NCI-H2196 treated with DMSO at 0.1 percent for 48 hours (cell line): ENCODE results near the gene LPIN1.

ENCODE experiments used
- DNase-seq: peaks from one replicate; lab custom pipeline; 2025; ENCODE audit not compliant: unreplicated experiment; lab: John Stamatoyannopoulos, UW

Gene LPIN1

DNA sequence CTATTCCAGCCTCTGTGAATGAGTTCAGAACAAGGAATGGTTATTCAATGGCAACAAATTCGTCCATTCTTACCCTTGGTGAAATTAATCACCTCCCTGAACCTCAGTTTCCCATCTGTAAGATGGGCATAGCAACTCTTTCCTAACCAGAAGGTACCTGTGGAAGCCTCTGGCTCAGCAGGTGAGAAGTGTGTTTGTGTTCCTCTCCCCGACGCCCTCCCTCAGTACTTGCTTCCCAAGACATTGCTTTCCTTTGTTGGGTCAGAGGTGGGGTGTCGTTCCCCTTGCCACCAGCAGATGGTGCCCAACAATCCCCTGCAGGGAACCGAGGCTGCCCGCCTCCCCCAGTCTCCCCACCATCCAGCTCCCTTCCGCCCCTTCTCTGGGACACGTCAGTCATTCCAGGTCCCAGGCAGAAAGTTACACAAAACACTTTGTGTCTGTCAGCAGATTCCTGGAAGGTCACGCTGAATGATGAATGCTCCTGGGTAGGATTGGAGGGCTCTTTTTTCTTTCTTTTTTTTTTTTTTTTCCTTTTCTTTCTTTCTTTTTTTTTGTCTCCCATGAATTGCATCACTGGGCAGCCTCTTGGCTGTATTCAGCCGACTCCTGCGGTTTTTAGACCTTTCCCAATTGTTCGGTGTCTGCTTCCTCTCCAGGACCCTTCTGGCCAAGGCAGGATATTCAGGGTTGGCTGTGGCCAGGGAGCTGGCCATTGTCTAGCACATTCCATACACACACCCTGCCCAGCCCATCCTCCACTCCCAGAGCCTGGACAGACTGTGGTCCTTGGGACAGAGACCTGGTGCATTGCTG, 117.3 kb downstream of the LPIN1 start:
- DNase-seq, result no peak

DNA sequence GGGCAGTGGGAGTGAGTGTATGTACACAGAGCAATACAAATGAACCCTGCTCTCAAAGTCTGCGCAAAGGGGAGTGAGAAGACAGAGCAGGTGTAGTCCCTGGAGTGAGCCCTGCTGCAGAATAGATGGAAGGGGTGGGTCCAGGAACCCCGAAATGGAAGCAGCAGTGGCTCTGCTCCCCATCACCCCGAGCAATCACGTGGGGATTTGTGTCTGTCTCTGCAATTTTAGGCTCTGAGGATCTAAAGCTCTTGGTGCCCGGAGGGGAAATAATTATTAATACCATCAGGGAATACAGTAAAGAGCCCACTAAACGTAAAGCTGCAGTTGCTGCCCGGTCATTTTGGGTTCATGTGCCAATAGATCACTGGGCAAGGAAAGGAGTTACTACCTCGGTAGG, 118.3 kb downstream of the LPIN1 start:
- DNase-seq, result no peak

DNA sequence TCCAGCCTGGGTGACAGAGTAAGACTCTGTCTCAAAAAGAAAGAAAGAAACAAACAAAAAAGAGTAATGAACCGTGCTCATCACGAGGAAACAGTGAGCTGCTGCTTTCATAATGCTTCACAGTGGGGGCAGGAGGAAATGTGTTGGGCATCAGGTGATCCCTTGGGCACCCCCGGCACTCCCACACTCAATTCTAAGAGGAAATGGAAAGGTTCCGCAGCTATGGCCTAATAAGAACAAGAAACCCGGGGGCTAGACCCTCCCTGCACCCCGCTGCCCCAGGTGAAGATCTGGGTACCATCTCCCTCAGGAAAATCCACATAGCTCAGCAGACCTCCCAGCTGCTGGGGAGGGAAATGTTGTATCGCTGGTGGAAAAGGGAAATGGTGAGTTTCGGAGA, 118.9 kb downstream of the LPIN1 start:
- DNase-seq, result no peak

DNA sequence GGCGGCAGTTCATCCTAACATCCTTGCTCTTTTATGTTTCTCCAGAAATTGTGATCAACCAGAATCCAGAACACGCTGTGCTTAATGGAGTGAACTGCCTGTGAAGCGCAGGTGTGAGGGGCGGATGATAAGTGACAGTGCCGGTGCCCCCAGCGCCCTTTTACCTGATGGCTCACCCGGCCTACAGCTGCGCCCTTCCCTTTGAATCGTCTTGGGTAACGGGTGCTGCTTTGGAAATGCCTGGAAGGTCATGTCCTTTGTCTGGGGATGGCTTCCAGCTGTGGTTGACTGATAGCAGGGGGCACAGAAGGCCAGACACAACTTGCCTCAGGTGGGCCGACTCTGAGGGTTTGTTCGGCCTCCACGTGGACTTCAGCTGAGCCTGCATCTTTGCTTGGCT, 119.4 kb downstream of the LPIN1 start:
- no peak for DNase-seq

DNA sequence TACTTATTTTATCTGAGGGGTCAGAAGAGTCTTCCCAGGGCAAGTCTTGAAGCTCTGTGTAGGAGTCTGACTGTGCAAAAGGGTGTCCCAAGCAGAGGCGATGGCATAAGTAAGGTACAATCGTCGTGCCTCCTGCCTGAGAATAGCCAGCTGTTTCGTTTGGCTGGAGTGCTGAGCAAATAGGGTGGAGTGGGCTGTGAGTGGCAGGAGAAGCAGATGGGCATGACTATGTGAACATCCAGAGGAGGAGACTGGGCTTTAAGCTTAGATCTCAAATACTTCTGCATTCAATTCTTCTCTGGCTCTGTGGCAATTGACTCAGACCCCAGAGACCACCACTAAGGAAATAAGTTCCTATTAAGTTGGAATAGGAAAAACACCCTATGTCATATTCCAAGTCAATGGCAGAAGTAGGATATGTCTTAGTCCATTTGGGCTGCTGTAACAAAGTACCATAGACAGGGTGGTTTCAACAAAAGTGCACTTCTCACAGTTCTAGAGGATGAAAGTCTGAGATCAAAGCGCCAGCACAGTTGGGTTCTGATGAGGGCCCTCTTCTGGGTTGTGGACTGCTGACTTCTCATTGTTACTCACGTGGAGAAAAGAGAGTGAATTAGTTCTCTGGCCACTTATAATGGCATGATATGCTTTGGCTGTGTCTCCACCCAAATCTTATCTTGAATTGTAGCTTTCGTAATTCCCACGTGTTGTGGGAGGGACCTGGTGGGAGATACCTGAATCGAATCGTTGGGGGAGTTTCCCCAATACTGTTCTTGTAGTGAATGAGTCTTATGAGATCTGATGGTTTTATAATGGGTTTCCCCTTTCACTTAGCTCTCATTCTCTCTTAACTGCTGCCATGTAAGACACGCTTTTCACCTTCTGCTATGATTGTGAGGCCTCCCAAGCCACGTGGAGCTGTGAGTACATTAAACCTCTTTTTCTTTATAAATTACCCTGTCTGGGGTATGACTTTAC, 120.2 kb downstream of the LPIN1 start:
- DNase-seq, result no peak

DNA sequence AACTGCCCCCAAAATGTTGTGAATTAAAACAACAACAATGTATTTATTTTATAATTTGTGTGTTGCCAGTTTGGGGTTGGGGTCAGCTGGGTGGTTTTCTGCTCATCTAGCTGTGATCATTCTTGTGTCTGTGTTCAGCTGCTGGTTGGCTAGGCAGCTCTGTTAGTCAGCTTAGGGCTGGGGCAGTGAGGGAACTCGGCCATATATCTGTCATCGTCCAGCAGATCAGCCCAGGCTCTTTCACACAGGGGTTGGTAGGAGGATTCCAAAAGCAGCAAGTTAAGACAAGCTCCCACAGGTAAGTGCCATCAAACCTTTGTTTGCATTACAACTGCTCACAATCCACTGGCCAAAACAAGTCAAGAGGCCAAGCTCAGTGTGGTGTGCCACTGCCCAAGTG, 121.5 kb downstream of the LPIN1 start:
- no peak for DNase-seq

DNA sequence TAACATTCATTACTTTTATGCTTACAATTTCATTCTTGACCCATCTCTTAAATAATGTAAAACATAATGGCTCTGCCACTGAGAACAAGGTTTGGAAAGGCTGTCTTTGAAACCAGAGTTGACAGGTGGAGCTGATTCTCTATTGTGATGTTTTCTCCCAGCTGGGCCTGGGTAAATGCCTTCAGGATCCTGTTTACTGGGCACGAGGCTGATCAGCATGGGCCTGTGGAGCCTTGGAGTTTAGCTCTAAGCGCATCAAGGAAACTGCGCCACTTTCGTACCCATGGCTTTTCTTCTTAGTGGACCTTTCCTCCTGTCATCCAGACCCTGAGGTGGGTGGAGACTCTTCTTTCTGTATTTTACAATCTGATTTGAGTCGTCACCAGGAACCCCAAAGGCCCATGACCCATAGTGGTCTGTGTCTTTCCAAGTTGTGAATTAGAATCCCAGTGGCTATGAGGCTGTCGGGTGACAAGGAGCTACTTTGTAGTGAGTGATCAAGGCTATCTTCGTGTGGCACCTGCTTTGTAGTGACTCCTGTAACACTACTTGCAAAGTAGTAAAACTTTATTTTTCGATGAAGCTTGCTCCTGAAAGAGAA, 123.1 kb downstream of the LPIN1 start:
- no peak for DNase-seq

DNA sequence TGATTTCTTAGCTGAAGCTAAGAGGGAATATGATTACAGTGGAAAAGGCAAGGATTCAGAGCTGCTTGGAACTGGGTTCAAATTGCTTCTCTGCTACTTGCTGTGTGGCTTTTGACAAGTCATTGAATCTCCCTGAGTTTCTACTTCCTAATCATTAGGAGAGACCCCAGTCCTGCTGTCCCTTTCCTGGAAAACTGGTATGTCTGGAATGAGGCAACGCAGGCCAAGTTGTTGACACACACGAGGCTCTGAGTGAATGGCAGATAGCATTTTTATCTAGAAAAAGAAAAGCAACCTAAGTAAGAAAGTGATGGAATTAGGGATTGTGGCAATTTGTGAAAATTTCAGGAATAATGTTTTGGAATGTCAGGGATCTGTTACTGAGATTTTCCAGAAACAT, 123.6 kb downstream of the LPIN1 start:
- no peak for DNase-seq

DNA sequence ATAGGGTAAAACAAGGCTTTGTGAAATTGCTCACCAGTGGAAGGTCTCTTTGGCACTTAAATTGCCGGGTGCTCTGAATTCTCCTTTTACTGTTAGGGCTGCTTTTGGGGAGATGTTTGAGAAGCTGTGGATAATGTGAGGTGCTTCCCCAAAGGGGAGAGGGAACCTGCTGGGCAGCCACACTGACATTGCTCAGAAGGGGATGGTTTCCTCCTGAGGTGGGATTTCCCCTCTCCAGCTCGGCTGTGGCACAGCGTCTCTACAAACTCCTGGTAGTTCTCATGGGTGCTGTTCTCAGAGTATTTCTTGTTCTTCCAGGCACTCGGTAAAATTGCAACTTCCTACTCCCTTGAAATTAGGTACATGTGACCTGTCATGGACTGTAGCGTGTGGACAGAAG, 124.2 kb downstream of the LPIN1 start:
- DNase-seq, result no peak

DNA sequence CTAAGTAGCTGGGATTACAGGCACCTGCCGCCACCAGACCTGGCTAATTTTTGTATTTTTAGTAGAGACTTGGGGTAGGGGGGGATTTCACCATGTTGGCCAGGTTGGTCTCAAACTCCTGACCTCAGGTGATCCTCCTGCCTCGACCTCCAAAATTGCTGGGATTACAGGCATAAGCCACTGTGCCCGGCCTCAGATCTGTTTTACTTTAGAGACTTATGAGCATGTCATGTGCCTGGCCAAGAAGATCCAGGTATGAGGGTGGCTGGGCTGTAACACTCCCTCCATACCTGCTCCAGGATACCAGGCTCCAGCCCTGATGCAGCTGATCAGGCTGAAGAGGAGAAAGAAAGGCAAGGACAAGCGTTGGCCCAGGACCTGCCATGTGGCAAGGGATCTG, 125.0 kb downstream of the LPIN1 start:
- DNase-seq, result no peak

DNA sequence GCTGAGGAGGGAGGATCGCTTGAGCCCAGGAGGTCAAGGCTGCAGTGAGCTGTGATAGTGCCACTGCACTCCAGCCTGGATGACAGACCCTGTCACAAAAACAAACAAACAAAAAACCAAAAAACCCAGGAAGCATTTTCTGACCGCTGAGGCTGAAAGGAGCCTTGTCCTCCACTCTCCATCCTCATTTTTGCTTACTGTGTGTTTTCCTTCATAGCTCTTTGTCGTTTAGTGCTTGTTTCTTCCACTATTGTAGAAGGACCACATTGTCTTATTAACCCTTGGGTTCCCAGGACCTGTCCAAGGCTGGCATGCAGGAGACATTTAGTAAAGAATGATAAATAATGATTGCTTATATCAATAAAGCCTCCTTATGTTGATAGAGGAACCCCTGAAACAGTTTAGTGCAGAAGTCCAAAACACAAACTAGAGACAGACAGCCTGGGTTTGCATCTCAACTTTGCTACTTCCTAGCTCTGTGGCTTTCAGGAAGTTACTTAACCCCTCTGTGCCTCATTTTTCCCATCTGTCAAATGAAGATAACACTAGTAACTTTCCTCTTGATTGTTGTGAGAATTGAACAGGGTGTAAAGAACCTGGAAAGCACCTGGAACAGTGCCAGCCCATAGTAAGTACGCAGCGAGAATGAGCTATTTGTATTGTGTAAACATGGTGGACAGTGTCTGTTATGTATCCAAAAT, 126.0 kb downstream of the LPIN1 start:
- DNase-seq, result no peak

DNA sequence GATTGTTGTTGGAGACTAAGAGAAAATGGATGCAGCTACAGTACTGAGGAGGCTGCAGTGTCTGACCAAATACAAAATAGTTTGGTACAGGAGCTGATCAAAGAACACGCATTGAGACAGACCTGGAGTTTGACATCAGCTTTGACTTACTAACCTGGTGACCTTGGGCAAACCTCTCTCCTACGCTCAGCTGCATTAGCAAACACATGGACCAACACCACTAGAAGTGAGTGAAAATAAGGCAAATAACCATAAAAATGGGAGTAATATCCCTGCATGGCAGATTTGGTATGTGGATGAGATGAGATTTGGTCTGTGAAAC, 126.5 kb downstream of the LPIN1 start:
- no peak for DNase-seq

DNA sequence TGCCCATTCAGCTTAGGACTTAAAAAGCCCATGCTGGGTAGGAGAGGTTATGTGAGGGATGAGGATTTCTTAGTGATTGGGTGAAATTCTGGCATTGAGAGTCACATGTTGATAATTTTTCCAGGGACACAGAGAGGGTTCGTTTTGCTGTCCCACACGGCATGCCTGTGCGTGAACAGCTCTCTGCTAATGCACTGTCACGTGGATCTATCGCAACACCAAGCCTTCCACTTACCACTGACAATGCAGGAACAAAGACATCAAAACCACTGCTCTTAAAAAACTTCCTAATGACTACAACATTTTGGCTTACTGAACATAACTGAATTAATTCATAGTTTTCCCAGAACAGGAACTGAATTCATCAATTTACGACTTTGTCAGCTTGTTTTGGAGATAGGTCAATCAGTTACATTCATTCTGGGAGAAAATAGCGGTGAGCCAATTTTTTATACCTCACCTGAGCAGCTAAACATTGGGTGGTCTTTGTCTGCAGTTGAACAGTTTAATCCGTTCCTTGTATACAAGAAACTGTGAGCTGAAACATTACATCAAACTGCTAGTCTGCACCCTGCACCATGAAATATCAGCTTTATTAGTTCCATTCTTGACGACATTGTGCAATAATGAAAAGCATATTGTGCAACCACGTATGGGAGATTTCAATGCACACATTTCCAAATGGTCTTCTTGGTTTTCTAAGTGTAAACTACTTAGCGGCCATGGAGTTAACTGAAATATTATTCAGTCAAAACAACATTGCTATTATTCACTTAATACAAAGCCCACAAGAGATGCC, 127.1 kb downstream of the LPIN1 start:
- DNase-seq, result no peak

DNA sequence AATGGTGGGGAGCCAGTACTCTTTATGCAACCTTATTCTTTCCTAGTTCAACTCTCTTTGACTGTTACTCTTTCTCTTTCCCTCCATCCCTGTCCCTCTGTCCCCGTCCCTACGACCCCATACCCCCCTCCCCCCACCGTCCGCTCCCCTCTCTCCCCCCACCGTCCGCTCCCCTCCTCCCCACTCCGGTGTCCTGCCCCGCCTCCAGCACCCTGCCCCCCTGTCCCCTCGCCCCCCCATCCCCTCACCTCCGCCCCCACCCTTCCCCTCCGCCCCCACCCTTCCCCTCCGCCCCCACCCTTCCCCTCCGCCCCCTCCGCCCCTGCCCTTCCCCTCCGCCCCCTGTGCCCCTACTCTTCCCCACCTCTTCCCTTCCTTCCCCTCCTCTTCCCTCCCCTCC, 128.4 kb downstream of the LPIN1 start:
- DNase-seq, result no peak

DNA sequence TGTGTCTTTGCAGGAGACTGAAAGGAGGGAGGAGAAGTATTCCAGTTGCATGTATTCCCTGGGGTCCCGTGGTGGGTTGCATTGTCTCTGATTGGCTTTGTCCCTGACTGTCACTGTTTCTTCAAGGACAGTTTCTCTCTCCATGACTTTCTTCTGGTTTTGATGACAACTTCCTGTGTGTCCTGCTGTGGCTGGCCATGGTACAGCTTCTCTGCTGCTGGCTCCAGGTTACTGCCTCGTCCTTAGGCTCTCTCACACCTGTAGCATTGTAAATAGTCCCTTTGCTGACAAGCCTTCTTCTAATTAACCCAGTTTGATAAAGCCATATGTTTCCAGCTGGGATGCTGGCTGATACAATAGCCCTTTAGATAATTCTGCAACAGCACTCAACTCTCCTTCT, 129.0 kb downstream of the LPIN1 start:
- DNase-seq, result no peak

DNA sequence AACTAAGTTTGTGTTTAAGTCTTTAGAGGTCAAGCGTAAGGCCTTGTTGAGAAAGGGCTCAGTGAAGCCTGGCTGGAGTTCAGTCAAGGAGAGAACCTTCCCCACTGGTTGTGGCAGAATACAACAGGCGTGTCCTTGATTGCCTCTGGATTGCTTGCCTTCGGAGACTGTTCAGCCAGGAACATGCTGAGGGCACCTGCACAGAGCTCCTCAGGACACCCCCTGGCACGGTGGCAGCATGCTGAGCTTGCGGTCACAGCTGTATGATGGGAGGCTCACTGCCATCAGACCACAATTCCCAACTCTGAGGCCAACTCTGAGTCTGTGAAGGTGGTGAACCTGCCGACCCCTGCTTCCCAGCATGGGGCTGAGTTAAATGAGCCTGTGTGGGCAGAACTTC, 130.0 kb downstream of the LPIN1 start:
- DNase-seq, result no peak

DNA sequence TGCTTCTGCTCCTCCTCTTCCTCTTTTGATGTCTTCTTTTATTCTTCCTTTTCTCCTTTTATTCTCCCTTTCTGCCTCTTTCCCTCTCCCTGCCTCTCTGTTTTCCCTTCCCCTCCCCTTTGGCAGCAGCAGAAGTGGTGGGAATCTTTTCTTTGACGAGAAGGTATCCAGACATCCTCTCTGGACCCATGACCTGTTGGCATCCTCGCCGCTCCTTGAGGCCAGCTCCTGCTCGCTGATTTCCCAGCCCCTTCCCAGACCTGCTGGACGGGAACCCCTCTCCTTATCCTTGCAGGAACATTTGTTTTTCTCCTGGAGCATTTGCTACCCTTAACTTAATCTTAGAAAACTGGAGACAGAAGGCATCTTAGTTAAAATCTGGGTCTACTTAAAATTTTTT, 130.5 kb downstream of the LPIN1 start:
- no peak for DNase-seq
